Activated naive CD4-positive, alpha-beta T cell treated with anti-CD3 and anti-CD28 coated beads, Interleukin-2, amount 50 U/mL, for 24 hours (primary cell): ENCODE measurements around the gene IPO5.

Experiments
- H3K27ac Mint-ChIP-seq: one replicate; pipeline ENCODE4 v1.8.0; 2021; ENCODE audit warnings: mild to moderate bottlenecking, mixed read lengths
- H3K27me3 Mint-ChIP-seq: one replicate; pipeline ENCODE4 v1.8.0; 2021; ENCODE audit warnings: mixed read lengths
- H3K36me3 Mint-ChIP-seq: one replicate; pipeline ENCODE4 v1.8.0; 2021; ENCODE audit warnings: mixed read lengths
- H3K4me1 Mint-ChIP-seq: one replicate; pipeline ENCODE4 v1.8.0; 2021; ENCODE audit warnings: mixed read lengths
- H3K4me3 Mint-ChIP-seq: one replicate; pipeline ENCODE4 v1.8.0; 2021; ENCODE audit warnings: mild to moderate bottlenecking, mixed read lengths
- H3K9me3 Mint-ChIP-seq: one replicate; pipeline ENCODE4 v1.8.0; 2021; ENCODE audit warnings: mixed read lengths

Gene IPO5

DNA sequence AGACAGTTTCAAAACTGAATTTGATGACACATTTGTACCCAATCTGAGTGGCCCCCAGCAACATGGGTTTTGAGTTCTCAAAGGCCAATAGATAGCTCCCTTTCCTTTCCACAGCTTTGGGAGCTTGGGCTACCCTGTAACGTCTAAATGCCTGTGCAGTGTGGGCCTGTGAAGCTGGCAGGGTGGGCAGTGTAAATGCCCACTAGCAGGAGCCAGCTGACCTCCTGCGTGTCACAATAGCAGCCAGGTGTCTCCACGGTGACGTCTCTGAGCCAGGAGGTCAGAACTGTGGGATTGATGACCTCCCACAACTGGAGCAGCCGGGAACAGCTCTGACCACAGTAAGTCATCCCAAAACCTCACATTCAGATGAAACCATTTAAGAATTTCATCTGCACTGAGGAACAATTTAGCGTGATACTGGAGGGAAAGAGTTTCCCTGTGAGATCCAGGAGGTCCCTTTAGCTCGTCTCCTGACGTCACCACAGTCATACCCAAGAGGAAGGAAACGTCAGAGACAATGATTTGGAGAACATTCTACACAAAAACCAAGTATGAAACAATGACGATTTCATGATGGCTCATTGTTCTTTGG lies at the start of gene IPO5:
Gene IPO5, plus strand, starts transcription at position 300 of the 595 bp plus-strand sequence. CDS start 23,022 bp downstream, outside the sequence.
- H3K27me3 Mint-ChIP-seq: peaks cover 1% of the 10 kb centered on the region
- no peak within 1 kb of the TSS for H3K4me3 Mint-ChIP-seq
- peaks cover 5% of the 10 kb centered on the region for H3K9me3 Mint-ChIP-seq
- H3K36me3 Mint-ChIP-seq: peaks cover 1% of the 10 kb centered on the region
- H3K27ac Mint-ChIP-seq: no peak within 1 kb of the TSS
- H3K4me1 Mint-ChIP-seq: no peaks in the 10 kb centered on the region

DNA sequence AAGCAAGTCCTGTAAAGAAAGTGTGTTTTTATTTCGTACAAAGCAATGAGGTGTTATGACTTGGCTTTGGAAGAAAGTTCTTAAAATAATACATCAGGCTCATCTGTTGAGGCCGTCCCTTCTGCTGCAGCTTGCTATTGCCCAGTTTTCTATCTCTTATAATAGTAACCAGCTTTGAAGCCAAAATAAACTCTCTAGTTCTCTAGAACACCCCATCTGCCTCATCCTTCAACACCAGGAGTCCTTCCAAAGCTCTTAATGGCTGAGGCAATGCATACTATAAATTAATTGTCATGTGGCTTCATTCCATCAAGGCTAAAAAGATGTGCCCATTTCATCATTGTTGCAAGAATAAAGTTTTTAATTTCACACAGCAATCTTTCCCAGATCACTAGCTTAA lies 49.4 kb upstream of the IPO5 start:
- Mint-ChIP-seq H3K4me1 (no peaks in the 10 kb centered on the region), H3K4me3 (no peak overlapping the region), H3K27ac (no peak overlapping the region), H3K36me3 (no peaks in the 10 kb centered on the region), H3K27me3 (peaks cover 16% of the 10 kb centered on the region), H3K9me3 (peaks cover 4% of the 10 kb centered on the region)

DNA sequence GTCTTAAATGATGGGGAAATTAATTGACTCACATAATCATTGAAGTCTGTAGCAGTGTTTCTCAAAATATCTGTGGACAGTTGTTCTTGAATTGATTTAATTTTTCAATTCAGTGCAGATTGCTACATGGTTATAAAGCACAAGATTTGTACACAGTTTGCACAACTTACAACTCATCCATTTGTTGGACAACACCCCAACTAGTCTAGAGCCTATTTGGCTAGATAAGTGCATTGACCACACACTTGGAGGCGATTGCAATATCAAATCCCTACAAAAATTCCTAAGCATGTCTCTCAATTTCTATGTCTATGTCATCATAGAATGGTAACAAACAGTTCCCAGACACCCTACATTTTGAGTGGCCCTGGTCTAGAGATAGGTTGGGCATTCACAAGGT lies 48.0 kb upstream of the IPO5 start:
- no peaks in the 10 kb centered on the region for H3K4me1 Mint-ChIP-seq
- H3K36me3 Mint-ChIP-seq: no peaks in the 10 kb centered on the region
- peaks cover 12% of the 10 kb centered on the region for H3K27me3 Mint-ChIP-seq
- no peak overlapping the region for H3K4me3 Mint-ChIP-seq
- no peak overlapping the region for H3K27ac Mint-ChIP-seq
- H3K9me3 Mint-ChIP-seq: peaks cover 4% of the 10 kb centered on the region

DNA sequence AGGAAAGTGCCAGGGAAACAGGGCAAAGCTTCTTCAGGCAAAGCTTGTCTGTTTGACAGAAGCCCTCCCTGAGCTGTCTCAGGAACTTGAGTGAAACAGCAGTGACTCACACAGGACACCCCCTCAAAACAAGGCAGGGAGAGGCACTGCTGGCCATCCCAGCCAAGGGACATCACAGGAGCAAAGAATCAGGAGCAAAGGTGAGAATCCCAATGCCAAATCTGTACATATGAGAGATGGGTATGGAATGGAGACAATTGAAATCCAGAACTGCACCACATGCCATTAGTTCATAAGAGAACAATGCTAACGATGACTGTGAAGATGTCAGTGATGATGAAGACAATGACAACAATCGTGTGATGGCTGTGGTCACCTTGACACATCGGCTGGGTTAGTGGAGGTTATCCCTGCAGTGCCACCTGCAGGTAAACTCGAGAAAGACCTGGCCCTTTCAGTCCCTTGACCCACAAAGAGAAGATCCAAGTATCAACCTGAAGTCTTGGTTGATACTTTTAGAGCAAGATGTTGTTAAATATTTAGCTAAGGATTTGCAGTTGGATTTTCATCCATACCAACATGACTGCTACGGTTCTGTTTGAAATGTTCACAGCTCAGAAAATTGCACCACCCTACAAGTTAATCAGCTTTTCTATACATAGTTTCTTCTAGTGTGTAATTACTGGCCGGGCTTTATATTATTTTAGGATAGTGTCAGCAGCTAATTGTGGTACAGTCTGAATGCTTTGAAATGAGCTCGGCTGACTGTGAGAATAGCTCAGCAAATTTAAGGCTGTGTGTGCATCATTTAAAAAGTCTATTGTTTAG lies 42.0 kb upstream of the IPO5 start:
- peaks cover 2% of the 10 kb centered on the region for H3K36me3 Mint-ChIP-seq
- H3K27me3 Mint-ChIP-seq: peaks cover 8% of the 10 kb centered on the region
- H3K9me3 Mint-ChIP-seq: peaks cover 12% of the 10 kb centered on the region
- H3K4me1 Mint-ChIP-seq: no peaks in the 10 kb centered on the region
- H3K27ac Mint-ChIP-seq: no peak overlapping the region
- no peak overlapping the region for H3K4me3 Mint-ChIP-seq

DNA sequence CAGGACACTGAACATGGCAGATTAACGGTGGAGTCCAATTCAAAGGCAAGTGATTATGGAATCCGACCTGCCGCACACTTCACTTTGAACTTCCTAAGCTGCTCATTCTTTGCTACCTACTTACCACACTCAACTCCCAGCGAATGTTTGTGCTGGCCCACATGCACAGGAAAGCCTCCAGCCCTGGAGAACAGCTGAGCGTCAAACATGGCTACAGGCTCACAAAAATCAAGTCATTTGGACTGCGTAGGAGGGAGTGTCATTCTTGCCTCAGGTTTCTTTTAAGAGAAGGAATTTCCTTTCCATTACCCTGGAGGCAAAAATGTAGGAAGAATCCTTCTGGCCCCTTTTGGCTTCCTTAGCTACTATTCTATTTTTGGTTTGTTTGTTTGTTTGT lies 41.3 kb upstream of the IPO5 start:
- H3K27me3 Mint-ChIP-seq: peaks cover 8% of the 10 kb centered on the region
- no peak overlapping the region for H3K4me3 Mint-ChIP-seq
- peaks cover 2% of the 10 kb centered on the region for H3K36me3 Mint-ChIP-seq
- H3K27ac Mint-ChIP-seq: no peak overlapping the region
- H3K4me1 Mint-ChIP-seq: no peaks in the 10 kb centered on the region
- peaks cover 12% of the 10 kb centered on the region for H3K9me3 Mint-ChIP-seq

DNA sequence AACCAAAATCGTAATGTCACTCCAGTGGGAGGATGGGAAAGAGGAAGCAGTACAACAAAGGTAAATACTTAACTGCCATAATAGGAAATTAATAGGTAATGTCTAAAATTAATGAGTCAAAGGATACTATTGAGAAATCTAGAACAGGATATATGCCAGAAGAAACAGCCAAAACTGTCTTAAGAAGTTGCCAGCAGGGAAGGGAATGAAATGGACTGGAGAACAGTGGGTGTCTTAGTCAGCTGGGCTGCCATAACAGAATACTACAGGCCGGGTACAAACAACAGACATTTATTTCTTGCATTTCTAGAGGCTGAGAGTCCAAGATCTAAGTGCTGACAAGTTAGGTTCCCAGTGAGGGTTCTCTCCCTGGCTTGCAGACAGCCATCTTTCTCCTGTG lies 40.3 kb upstream of the IPO5 start:
- H3K4me3 Mint-ChIP-seq: no peak overlapping the region

DNA sequence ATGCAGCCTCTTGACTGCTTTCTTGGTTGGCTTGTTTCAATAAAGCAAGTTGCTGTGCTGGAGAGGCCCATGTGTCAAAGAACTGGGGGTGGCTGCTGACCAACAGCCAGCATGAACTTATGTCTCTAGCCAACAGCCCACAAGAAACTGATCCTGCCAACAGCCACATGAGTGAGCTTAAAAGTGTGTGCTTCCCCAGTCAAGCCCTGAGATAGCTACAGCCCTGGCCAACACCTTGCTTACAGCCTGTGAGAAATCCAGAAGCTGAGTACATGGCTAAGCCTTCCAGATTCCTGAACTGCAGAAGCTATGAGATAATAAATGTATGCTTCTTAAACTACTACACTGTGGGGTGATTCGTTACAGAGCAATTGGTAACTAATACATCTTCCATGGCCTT lies 38.9 kb upstream of the IPO5 start:
- no peaks in the 10 kb centered on the region for H3K4me1 Mint-ChIP-seq

More for the DNA sequence above, 40.3 kb upstream of the IPO5 start:
- peaks cover 12% of the 10 kb centered on the region for H3K9me3 Mint-ChIP-seq
- peaks cover 2% of the 10 kb centered on the region for H3K36me3 Mint-ChIP-seq
- peaks cover 4% of the 10 kb centered on the region for H3K27me3 Mint-ChIP-seq
- no peaks in the 10 kb centered on the region for H3K4me1 Mint-ChIP-seq
- H3K27ac Mint-ChIP-seq: no peak overlapping the region

DNA sequence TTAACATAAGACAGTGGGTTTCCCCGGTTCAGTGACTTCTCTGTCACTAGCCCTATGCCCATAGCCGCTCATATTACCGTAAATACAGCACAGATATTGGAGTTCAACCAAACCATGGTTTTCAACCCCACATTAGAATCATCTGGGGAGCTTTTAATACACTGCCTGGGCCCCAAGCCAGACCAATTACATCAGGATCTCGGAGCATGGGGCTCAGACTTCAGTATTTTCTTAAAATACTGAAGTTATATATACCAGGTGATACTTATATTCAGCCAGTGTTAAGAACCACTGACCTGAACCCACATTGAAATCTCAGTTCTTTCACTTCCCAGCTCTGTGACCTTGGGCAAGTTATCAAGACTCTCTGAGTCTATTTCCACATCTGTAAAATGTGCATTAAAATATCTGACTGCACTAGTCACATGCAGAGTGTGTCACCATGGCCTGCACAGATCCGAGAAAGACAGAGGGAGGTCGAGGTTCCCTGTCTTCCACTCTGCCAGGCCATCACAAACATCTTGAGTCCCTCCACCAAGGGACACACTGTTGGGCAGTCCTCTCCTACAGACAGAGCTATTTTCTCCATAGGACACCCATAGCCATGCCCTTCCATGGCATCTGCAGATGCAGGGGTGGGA lies 32.2 kb upstream of the IPO5 start:
- no peak overlapping the region for H3K4me3 Mint-ChIP-seq
- H3K9me3 Mint-ChIP-seq: peaks cover under 1% of the 10 kb centered on the region

More for the DNA sequence above, 38.9 kb upstream of the IPO5 start:
- peaks cover 2% of the 10 kb centered on the region for H3K36me3 Mint-ChIP-seq
- H3K27me3 Mint-ChIP-seq: peaks cover 4% of the 10 kb centered on the region
- H3K9me3 Mint-ChIP-seq: peaks cover 12% of the 10 kb centered on the region
- no peak overlapping the region for H3K4me3 Mint-ChIP-seq
- no peak overlapping the region for H3K27ac Mint-ChIP-seq

DNA sequence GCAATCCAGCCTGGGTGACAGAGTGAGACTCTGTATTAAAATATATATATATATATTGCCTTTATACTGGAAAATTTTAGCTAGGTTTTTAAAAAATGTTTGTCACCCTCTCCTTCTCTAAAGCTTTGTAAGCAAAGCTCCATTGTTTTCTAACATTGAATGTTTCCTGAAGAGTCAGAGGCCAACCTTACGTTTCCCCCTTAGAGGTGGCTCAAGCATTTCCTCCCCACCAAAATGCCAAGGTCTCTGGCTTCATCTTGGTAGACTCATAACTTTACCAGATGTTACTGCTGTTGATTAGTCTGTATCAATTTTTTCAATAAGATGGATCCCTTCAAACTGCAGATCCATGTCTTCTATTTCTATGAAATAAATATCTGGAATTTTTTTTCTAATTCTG lies 25.2 kb upstream of the IPO5 start:
- Mint-ChIP-seq H3K4me3 (no peak overlapping the region), H3K27me3 (peaks cover 6% of the 10 kb centered on the region), H3K27ac (no peak overlapping the region), H3K9me3 (no peaks in the 10 kb centered on the region), H3K4me1 (no peaks in the 10 kb centered on the region), H3K36me3 (no peaks in the 10 kb centered on the region)

More for the DNA sequence above, 32.2 kb upstream of the IPO5 start:
- Mint-ChIP-seq H3K36me3 (no peaks in the 10 kb centered on the region), H3K4me1 (no peaks in the 10 kb centered on the region), H3K27me3 (peaks cover 2% of the 10 kb centered on the region), H3K27ac (no peak overlapping the region)

DNA sequence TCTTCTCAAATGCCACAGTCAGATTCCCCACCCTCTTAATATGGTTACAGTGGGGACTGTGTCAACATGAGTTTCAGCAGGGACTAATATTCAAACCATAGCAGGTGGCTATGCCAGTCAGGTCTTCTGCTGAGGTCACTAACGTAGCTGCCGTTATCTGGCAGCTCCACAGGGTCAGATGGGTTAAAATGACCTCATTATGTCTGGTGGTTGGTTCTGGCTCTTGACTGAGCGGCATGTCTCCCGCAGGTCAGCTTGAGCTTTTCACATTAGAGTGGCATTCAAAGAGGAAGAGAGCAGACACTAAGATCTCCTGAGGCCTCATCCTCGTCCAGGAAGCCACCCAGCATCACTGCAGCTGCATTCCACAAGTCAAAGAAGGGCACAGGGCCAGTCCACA lies 21.4 kb upstream of the IPO5 start:
- no peaks in the 10 kb centered on the region for H3K9me3 Mint-ChIP-seq
- H3K36me3 Mint-ChIP-seq: no peaks in the 10 kb centered on the region
- H3K4me1 Mint-ChIP-seq: no peaks in the 10 kb centered on the region
- H3K27me3 Mint-ChIP-seq: peaks cover 8% of the 10 kb centered on the region
- H3K27ac Mint-ChIP-seq: no peak overlapping the region
- H3K4me3 Mint-ChIP-seq: no peak overlapping the region

DNA sequence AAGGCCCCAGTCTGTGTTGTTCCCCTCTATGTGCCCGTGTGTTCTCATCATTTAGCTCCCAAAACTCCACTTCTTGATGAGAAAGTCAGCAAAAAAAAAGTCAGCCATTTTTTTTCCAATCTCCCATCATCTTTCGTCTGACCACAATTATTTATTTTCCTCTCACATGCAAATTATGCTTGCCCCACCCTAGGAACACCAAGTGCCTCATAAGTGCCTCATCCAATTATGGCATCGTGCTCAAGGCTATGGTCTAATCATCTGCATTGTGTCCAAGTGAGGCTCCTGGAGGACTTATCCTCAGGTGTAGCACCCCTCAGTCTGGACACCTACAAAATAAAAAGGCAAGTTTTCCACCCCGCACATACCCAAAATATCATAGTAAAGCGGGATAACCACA lies 20.8 kb upstream of the IPO5 start:
- Mint-ChIP-seq H3K4me3 (no peak overlapping the region), H3K9me3 (no peaks in the 10 kb centered on the region), H3K27ac (no peak overlapping the region), H3K36me3 (no peaks in the 10 kb centered on the region), H3K4me1 (no peaks in the 10 kb centered on the region), H3K27me3 (peaks cover 8% of the 10 kb centered on the region)

DNA sequence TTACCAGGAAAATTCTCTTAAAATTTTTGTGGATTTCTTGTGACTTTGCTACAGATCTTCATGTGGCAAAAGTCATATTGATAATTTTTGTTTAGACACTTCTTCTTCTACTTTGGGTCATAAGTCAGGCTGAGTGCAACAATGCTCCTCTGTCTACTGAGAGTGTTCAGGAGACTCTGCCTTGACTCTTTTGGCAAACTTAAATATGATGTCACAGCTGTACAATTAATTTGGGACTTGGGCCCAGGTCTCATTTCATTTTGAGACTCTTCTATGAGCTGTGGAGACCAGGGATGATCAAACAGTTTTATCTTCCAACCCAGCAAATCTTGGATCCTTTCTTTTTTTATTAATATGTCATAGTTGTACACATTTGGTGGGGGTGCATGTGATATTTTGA lies 19.7 kb upstream of the IPO5 start:
- H3K4me3 Mint-ChIP-seq: no peak overlapping the region

DNA sequence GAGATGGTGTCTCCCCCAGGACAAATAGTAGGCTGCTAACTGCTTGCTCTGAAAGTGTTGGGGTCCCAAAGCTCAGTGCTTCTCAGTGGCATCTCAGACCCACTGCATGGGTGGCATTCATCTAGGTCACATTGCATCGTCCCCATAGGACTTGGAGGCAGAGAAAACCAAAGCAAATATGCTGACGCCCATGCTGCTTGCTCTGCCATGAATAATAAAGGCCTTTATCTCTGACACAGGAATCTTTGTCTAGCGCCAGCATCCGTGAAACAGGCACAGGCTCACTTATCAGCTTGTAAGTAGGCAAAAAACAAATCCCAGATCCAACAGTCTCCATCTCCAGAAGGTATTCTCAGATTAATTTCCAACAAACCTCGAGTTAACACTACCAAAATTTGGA lies 18.9 kb upstream of the IPO5 start:
- H3K36me3 Mint-ChIP-seq: no peaks in the 10 kb centered on the region
- H3K27me3 Mint-ChIP-seq: peaks cover 12% of the 10 kb centered on the region
- no peaks in the 10 kb centered on the region for H3K4me1 Mint-ChIP-seq
- H3K27ac Mint-ChIP-seq: no peak overlapping the region
- no peaks in the 10 kb centered on the region for H3K9me3 Mint-ChIP-seq
- H3K4me3 Mint-ChIP-seq: no peak overlapping the region

More for the DNA sequence above, 19.7 kb upstream of the IPO5 start:
- peaks cover 11% of the 10 kb centered on the region for H3K27me3 Mint-ChIP-seq
- H3K27ac Mint-ChIP-seq: no peak overlapping the region
- H3K4me1 Mint-ChIP-seq: no peaks in the 10 kb centered on the region
- no peaks in the 10 kb centered on the region for H3K36me3 Mint-ChIP-seq
- H3K9me3 Mint-ChIP-seq: no peaks in the 10 kb centered on the region

DNA sequence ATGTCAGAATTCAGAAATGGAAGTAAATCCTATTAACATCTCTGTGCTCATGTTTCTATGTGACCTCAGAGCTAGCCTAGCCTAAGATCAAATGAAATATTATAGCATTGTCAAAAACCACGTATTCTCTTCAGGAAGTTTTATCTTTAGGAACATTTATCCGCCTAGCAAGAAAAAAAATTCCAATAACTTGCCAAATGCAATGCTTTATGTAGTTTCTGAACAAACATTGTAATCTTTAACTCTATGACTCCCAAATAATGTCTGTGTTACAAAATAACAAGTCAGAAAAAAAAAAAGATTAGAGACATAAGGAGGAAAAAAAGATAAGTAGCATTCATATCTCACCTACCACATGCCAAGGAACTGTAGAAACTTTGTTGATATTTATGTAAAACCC lies 18.4 kb upstream of the IPO5 start:
- Mint-ChIP-seq H3K9me3 (no peaks in the 10 kb centered on the region), H3K4me3 (no peak overlapping the region), H3K4me1 (no peaks in the 10 kb centered on the region), H3K36me3 (no peaks in the 10 kb centered on the region), H3K27ac (no peak overlapping the region), H3K27me3 (peaks cover 15% of the 10 kb centered on the region)

DNA sequence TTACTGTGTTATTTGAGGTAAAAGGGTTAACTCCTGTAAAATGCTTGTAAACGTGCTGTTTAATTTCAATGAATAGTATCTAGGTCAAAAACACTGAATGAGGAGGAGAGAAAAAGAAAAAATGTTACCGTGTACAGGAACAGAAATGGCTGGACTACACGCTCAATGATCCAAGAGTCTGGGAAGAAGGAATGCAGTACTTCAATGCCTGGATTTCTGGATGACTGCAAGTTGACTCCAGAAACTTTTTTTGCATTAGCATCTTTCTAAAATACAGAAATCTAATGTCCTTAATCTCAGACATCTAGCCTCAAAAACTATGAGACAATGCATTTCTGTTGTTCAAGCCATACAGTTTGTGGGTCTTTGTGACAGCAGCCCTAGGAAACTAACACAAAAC lies 17.4 kb upstream of the IPO5 start:
- Mint-ChIP-seq H3K27me3 (peaks cover 13% of the 10 kb centered on the region), H3K27ac (no peak overlapping the region), H3K4me3 (no peak overlapping the region), H3K4me1 (no peaks in the 10 kb centered on the region), H3K36me3 (no peaks in the 10 kb centered on the region), H3K9me3 (no peaks in the 10 kb centered on the region)
